Fibroblast of gingiva (primary cell): Measurements from ENCODE around the gene CSHL1.
"Not testable (repeated sequence)": the region's sequence is repeated elsewhere in the genome, so short reads cannot be mapped to it uniquely, and the experiment has no call there.

Source experiments
- DNase-seq: peaks from one replicate; pipeline ENCODE4 v3.0.0-alpha.2; 2011; ENCODE audit warnings: low read depth

CSHL1 gene

DNA sequence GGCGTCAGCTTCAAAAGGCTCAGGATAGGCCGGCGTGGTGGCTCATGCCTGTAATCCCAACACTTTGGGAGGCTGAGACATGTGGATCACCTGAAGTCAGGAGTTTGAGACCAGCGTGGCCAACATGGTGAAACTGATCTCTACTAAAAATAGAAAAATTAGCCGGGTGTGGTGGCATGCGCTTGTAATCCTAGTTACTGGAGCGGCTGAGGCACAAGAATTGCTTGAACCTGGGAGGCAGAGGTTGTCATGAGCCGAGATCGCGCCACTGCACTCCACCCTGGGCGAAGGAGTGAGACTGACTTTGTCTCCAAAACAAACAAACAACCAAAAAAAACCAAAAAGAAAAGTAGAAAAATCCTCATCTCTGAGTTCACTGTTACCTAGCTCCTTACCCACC lies 25.9 kb downstream of the CSHL1 start:
- not testable (repeated sequence) for DNase-seq

DNA sequence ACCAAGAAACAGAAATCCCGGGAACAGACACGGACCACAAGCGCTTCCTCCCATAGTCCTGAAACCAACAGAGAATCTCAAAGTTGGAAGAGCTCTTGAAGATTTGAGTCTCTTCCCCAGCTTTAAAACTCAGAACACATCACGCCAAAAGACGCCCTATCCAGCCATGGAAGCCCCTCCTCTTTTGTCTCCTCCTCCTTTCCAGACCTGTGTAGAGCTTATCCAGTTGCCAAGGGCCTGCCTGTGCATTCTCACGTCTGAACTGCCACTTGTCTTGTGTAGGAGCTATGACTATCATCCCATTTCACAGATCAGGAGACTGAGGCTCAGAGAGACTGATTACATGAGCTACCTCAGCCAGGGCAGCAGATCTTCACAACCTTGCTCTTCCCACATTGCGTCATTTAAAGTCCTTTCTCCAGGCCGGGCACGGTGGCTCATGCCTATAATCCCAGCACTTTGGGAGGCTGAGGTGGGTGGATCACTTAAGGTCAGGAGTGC lies 28.4 kb downstream of the CSHL1 start:
- not testable (repeated sequence) for DNase-seq

DNA sequence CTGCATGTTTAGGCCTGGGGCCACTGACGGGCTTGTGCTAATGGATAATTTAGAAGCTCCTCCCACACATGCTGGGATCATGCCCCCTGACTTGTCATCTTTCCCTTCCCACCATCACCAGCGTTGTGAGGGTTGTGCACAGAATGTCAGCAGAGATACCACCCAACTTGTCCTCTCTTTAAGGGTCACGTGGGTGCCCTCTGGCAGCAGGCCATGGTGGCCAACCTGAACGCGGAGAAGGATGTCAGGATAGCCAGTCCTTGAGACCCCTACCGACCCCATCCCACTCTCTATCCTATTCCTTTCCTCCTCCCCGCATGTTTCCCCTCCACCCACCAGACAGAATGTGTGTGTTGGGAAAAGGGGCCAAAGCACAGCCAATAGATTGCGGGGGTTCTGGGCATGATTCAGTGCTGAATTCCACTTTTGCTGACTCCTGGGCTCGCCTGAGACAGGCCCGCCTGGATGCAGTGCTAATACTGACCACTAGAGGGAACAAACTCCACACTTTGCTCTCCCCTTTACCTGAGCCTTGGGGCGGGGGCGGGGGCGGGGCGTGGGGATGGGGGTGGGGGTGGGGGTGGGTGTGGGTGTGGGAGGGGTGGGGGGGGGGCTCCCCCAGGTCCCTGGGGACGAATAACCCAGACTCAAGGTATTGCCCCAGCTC lies 29.0 kb downstream of the CSHL1 start, which contains the start of gene GH2:
Gene GH2, minus strand, starts transcription at position 10 of the 667 bp plus-strand sequence. CDS start 143 bp downstream, outside the sequence.
- DNase-seq: no peak

DNA sequence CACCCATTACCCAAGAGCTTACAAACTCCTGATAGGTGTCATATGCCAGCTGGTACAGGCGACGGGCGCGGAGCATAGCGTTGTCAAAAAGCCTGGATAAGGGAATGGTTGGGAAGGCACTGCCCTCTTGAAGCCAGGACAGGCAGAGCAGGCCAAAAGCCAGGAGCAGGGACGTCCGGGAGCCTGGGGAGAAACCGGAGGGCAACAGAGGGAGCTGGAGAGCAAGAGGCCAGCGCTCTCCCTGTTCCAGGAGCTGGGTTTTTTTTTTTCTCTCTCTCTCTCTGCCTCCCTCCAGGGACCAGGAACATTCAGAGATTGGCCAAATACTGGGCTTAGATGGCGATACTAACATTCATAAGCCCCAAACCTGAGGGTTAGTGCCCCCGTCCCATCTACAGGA lies 29.7 kb downstream of the CSHL1 start:
- not testable (repeated sequence) for DNase-seq

DNA sequence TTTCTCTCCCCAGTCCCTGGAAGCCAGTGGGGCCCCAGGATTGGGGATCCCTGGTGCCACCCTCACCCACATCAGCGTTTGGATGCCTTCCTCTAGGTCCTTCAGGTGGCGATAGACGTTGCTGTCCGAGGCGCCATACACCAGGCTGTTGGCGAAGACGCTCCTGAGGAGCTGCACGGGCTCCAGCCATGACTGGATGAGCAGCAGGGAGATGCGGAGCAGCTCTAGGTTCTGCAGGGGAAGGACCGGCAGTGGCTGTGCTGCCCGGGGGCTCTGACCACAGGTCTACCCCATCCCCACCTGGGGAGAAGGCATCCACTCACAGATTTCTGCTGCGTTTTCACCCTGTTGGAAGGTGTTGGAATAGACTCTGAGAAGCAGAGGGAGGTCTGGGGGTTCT lies 30.4 kb downstream of the CSHL1 start:
- DNase-seq: no peak

DNA sequence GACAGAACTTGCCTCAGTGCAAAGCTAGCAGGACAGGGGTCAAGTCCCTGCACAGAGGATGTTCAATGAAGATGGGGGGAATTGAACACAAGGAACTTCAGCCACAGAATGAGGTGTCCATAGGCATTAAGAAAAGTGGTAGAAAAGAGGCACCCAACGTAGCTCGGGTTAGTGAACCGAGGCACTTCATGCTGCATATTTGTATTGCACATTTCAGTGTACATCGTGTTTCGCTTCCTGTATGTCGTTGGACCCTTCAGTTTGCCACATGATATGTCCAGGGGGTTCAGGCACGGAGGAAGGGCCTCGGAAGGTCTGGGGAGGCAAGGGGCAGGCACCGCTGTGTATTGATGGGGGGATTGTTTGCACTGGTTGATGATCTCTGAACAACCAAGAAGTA lies 32.6 kb downstream of the CSHL1 start:
- DNase-seq: not testable (repeated sequence)

DNA sequence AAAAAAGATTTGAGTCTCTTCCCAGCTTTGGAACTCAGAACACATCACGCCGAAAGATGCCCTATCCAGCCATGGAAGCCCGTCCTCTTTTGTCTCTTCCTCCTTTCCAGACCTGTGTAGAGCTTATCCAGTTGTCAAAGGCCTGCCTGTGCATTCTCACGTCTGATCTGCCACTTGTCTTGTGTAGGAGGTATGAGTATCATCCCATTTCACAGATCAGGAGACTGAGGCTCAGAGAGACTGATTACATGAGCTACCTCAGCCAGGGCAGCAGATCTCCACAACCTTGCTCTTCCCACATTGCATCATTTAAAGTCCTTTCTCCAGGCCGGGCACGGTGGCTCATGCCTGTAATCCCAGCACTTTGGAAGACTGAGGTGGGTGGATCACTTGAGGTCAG lies 36.4 kb downstream of the CSHL1 start:
- not testable (repeated sequence) for DNase-seq

DNA sequence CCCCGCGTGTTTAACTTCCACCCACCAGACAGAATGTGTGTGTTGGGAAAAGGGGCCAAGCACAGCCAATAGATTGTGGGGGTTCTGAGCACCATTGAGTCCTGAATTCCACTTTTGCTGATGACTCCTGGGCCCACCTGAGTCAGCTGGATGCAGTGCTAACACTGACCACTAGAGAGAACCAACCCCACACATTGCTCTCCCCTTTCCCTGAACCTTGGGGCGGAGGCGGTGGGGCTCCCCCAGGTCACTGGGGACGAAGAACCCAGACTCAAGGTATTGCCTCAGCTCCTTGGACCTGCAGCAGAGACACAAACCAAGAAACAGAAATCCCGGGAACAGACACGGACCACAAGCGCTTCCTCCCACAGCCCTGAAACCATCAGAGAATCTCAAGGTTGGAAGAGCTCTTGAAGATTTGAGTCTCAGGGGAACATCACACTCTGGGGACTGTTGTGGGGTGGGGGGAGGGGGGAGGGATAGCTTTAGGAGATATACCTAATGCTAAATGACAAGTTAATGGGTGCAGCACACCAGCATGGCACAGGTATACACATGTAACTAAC lies 36.9 kb downstream of the CSHL1 start:
- not testable (repeated sequence) for DNase-seq

DNA sequence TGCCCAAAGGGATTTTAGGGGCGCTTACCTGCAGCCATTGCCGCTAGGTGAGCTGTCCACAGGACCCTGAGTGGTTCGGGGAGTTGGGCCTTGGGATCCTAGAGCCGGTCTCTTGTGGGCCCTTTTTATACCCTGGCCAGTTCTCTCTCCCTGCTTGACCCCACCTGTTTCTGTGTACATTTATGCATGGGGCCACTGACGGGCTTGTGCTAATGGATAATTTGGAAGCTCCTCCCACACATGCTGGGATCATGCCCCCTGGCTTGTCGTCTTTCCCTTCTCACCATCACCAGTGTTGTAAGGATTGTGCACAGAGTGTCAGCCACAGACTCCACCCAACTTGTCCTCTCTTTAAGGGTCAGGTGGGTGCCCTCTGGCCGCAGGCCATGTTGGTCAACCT lies 37.5 kb downstream of the CSHL1 start, which contains the start of gene CSH2:
Gene CSH2, minus strand, starts transcription at position 101 of the 400 bp plus-strand sequence. Its CDS starts 63 bp downstream, at position 38.
- not testable (repeated sequence) for DNase-seq

DNA sequence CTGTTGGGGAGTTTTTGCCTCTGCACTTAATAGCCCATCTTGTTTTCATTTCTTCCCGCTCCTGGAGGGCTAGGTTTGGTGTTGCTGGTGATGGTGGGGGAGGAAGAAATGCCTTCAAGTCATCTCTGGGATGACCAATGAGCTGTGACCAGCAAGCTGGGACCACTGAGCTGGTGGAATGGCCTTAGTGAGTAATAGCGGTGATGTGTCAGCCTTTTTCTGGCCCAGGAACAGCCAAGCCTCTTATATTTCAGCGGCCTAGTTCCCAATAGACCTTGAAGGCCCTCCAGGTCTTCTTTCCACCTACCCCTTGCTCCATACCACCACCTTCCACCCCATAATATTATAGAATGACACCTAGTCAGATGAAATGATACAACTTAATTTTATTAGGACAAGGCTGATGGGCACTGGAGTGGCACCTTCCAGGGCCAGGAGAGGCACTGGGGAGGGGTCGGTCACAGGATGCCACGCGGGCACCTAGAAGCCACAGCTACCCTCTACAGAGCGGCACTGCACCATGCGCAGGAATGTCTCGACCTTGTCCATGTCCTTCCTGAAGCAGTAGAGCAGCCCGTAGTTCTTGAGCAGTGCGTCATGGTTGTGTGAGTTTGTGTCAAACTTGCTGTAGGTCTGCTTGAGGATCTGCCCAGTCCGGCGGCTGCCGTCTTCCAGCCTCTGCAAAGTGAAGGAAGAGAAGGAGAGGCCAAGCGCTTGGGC lies 39.3 kb downstream of the CSHL1 start:
- DNase-seq: not testable (repeated sequence)

DNA sequence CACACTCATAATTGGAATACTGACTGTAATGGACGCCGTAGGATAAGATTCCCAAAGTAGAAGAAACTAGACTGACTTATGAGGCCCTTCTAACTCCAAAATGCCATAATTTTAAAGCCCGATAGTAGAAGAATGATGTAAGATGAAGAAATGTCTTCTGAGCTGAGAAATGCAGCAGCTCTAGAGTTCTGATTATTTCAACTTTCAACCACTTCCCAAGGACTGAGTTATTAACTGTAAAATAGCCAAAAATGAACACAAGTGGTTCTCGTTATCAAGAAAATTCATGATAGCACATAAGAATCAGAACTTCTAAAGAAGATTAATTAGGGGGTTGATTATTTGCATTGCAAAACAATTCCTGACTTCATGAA lies 40.8 kb downstream of the CSHL1 start:
- DNase-seq: not testable (repeated sequence)

DNA sequence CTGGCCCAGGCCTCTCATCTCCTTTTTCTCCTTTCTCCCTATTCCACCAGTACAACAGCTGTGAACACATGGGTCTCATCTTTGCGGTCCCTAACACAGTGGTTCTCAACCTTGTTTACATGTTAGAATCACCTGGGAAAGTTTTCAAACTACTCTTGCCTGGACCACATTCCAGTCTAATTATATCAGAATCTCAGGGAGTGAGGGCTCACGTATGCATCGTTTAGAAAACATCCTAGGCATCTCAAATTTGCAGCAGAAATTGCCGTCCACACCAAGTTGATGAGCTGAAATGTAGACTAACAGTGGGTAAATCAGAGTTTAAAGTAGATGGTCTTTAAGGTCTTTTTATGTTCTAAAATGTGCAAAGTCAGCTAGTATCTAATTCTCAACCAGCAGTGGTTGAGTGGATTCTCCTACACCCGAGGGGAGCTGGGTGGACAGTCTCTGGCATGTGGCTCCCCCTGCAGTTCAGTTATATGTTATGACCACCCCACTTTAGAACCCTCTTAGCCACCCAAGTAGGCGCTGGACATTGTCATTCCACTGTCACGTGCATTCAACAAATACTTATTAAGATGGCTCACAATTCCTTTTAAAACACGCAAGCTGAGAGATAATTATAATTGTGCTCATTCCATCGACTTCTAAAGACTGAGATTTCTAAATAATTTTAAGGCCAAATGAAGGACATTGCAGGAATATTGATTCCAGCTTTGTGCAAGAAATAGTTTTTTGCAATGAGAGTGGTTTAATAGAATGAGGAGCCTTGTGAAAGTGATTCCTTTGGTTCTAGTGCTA lies 41.4 kb downstream of the CSHL1 start:
- DNase-seq: not testable (repeated sequence)

DNA sequence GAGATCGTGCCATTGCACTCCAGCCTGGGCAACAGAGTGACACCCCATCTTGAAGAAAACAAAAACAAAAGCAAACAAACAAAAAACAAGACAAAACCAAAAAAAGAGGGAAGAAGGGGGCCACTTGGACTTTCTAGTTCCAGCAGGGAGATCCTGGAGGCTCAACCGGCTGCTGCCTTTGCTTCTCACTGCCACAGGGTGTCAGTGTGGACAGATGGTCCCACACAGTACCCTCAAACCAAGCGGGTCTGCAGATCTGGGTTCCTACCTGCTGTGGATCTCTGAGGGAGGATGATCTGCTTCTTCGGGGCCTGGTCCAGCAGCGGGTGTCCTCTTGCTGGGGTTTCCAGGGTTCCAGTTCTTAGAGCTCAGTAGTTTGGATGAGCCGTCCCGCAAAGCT lies 44.4 kb downstream of the CSHL1 start:
- DNase-seq: not testable (repeated sequence)
